ENCODE results near the gene NEK6. TPM values are rescaled to one million over a fixed set of nuclear protein-coding genes. Genes with fewer than 3 reads are reported as not detected.

The NEK6 gene
- total and polyA plus RNA-seq, 2 of the 8 experiments (the other 6 are each of a cell fraction or from before 2014, with no cell fraction given) = 17.7 to 19.7 TPM

DNA sequence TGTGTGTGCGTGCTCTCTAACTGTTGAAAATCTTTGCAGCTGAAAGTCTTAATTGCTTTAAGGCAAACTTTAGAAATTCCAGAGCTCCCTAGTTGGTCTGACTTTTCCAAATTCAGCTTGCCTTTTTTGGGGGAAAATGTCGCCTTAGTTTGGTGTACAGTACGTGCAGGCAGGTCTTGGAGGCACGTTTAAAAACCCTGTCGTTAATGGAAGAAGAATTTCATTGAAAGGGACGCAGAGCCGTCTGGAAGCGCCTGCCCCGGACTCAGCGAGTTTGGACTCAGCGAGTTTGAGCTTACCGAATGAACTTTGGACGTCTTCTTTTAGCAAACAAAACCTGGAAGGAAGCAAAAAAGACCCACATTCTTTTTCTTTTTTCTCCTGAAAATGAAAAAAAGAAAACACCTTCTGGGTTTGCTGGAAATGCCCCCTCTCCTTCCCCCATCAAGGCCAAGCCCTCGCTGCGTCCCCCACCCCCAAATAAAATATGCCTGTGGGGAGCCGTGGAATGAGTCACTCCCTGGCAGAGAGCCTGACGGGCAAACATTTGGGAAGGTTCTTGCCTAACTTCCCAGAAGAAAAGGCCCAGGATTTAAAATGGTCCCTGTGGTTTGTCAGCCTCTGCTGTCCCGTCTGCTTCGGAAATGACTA is 1.5 kb downstream of the NEK6 start:
- no peak overlapping the region for H4K91ac ChIP-seq (replicated peaks; ENCODE audit: insufficient read length, low read length)
- H2AFZ ChIP-seq (ENCODE audit: low read length) = no peak overlapping the region
- H3K79me1 ChIP-seq (ENCODE audit: low read depth, low read length) = peaks cover 3% of the 10 kb centered on the region
- H2BK15ac ChIP-seq (ENCODE audit: low read length) = no peak overlapping the region
- no peak overlapping the region for H3K56ac ChIP-seq (replicated peaks; ENCODE audit: insufficient read length, low read depth, low read length)
- no peak overlapping the region for H2BK20ac ChIP-seq (ENCODE audit: low read length)
- H3K18ac ChIP-seq (ENCODE audit: extremely low read depth, low read length) = peak overlapping the region; percentile 66; the same call in 1 of the 2 replicates
- H2AK5ac ChIP-seq (ENCODE audit: low read depth, low read length) = no peak overlapping the region
- CTCF ChIA-PET (ENCODE audit: partially characterized antibody) = interaction anchor here (0.6 to 2.1 kb wide), 4 partner anchors 9 to 363 kb away, joined by 3 to 6 read pairs (median 3); no protein-coding TSS in a partner anchor
- H3K9me3 ChIP-seq (ENCODE audit: insufficient read depth in 2 of 2, low read depth in 1 of 2, low read length in 1 of 2) = no peaks in the 10 kb centered on the region
- H3K4me3 ChIP-seq (ENCODE audit: extremely low read depth in 1 of 4, insufficient read depth in 2 of 4, low read depth in 3 of 4, low read length in 4 of 4) = peak overlapping the region; percentile 66 to 77 (median 71); a peak in 5 of 8 replicates
- H4K20me1 ChIP-seq (replicated peaks in 1 of 2; ENCODE audit: control insufficient read depth in 1 of 2, insufficient read depth in 2 of 2, low read length in 2 of 2) = no peaks in the 10 kb centered on the region
- 34% methylated on average over 19 of the region's 19 CpGs; no CpG with 5 or more reads in 1 of the 2 experiments for WGBS, 2 experiments (ENCODE audit: extremely low coverage in 1 of 2, insufficient coverage in 1 of 2, insufficient read length in 1 of 2, insufficient replicate concordance in 2 of 2, low coverage in 1 of 2, low lambda C conversion rate in 2 of 2, missing lambda C conversion rate in 1 of 2)
- no peak overlapping the region for H2BK5ac ChIP-seq (ENCODE audit: low read depth, low read length)
- peaks cover 0 to 11% of the 10 kb centered on the region in 2 experiments; a peak in 2 of 4 replicates for H3K79me2 ChIP-seq (ENCODE audit: control insufficient read depth in 1 of 2, insufficient read depth in 2 of 2, low read length in 2 of 2)
- H2BK12ac ChIP-seq (ENCODE audit: low read depth, low read length) = no peak overlapping the region
- H4K5ac ChIP-seq (ENCODE audit: insufficient read length, low read depth, low read length) = no peak overlapping the region
- H3K14ac ChIP-seq (ENCODE audit: insufficient read length) = no peak overlapping the region
- H3K27ac ChIP-seq (ENCODE audit: low read depth, low read length) = no peak overlapping the region
- H3K27me3 ChIP-seq (replicated peaks in 1 of 4; ENCODE audit: control insufficient read depth in 3 of 4, extremely low read depth in 1 of 4, insufficient read depth in 3 of 4, low read length in 3 of 4) = no peaks in the 10 kb centered on the region; a peak in 2 of 7 replicates
- no peak overlapping the region for H3K4ac ChIP-seq (replicated peaks; ENCODE audit: insufficient read length, low read depth, low read length)
- peaks cover 10% of the 10 kb centered on the region for H3K23me2 ChIP-seq (ENCODE audit: low read depth, low read length)
- no peak overlapping the region for H3K9ac ChIP-seq (replicated peaks in 1 of 4; ENCODE audit: extremely low read depth in 1 of 4, low read depth in 3 of 4, low read length in 3 of 4)
- peak overlapping the region; percentile 71 to 99 for H3K4me2 ChIP-seq (ENCODE audit: insufficient read depth in 1 of 2, low read depth in 2 of 2, low read length in 2 of 2)
- peaks cover 9 to 23% (median 14%) of the 10 kb centered on the region in 4 experiments; a peak in 6 of 7 replicates for H3K4me1 ChIP-seq (replicated peaks in 1 of 4; ENCODE audit: control insufficient read depth in 3 of 4, insufficient read depth in 4 of 4, low read length in 3 of 4)
- FAIRE-seq = no peak
- DNase-seq (ENCODE audit: low read depth in 1 of 2, low spot score in 2 of 2) = no peak
- no peaks in the 10 kb centered on the region for H3K36me3 ChIP-seq (ENCODE audit: control insufficient read depth in 2 of 4, insufficient read depth in 4 of 4, low read length in 3 of 4)
- POLR2A ChIA-PET (ENCODE audit: partially characterized antibody) = interaction anchor here (1.0 to 1.6 kb wide), 3 partner anchors 17 to 147 kb away, joined by 3 to 5 read pairs (median 4); no protein-coding TSS in a partner anchor
- no peak overlapping the region for H2BK120ac ChIP-seq (replicated peaks; ENCODE audit: low read depth, low read length)
- H4K8ac ChIP-seq (ENCODE audit: extremely low read depth, insufficient read depth, low read length) = no peak overlapping the region
- no peak overlapping the region for H3K23ac ChIP-seq (ENCODE audit: insufficient read length)
- TF ChIP-seq TBP (IDR thresholded peaks at IDR 0.05; ENCODE audit: low read depth, low read length) (no peak), EP300 (IDR thresholded peaks at IDR 0.05; ENCODE audit: borderline replicate concordance in 1 of 2, low read depth in 2 of 2, low read length in 2 of 2) (no peak), RXRA (IDR thresholded peaks at IDR 0.05; ENCODE audit: insufficient read depth, low read depth, low read length) (no peak), TAF7 (optimal IDR thresholded peaks at IDR 0.05; ENCODE audit: borderline replicate concordance, low read depth, low read length) (no peak), KDM1A (IDR thresholded peaks at IDR 0.05; ENCODE audit: borderline replicate concordance, low read length) (no peak), GABPA (IDR thresholded peaks at IDR 0.05; ENCODE audit: borderline replicate concordance, insufficient read depth, low read length) (no peak), SIRT6 (IDR thresholded peaks at IDR 0.05; ENCODE audit: low read length) (no peak), FOSL1 (IDR thresholded peaks at IDR 0.05; ENCODE audit: insufficient read depth, low read depth, low read length) (no peak), CHD1 (IDR thresholded peaks at IDR 0.05; ENCODE audit: low read depth, low read length) (no peak)
- TF ChIP-seq, protein P1, sequence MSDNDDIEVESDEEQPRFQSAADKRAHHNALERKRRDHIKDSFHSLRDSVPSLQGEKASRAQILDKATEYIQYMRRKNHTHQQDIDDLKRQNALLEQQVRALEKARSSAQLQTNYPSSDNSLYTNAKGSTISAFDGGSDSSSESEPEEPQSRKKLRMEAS (IDR thresholded peaks at IDR 0.05) = no peak
- TF ChIP-seq, protein P2, sequence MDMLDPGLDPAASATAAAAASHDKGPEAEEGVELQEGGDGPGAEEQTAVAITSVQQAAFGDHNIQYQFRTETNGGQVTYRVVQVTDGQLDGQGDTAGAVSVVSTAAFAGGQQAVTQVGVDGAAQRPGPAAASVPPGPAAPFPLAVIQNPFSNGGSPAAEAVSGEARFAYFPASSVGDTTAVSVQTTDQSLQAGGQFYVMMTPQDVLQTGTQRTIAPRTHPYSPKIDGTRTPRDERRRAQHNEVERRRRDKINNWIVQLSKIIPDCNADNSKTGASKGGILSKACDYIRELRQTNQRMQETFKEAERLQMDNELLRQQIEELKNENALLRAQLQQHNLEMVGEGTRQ (IDR thresholded peaks at IDR 0.05; ENCODE audit: low read length) = no peak

Measured in H1 (cell line).